HepG2 (cell line): Measurements from ENCODE around the gene ANK3. TPM values are rescaled to one million over a fixed set of nuclear protein-coding genes. Genes with fewer than 3 reads are reported as not detected.
"Not testable (repeated sequence)": the region's sequence is repeated elsewhere in the genome, so short reads cannot be mapped to it uniquely, and the experiment has no call there.

Experiments
- ATAC-seq: fragments of 200-7000 bp; cut with Tn5 transposase; 3 replicates; pipeline ENCODE4 v1.9.1; 2020; ENCODE audit warnings: mild to moderate bottlenecking, moderate library complexity
- BruUV-seq: library from RNA; stranded (reverse); fragments of 400-500 nt; replicated peaks from 2 replicates; lab custom pipeline; 2021; lab: Mats Ljungman, UMichigan
- CTCF ChIA-PET: fragments of 300-600 bp; formaldehyde crosslinking; extraction: SDS; loops from one replicate; lab custom pipeline; 2021; ENCODE audit warnings: low total read pairs, inconsistent platforms, low intra/inter-chr PET ratio; lab: Yijun Ruan, JAX
- POLR2A ChIA-PET: fragments of 350-600 bp; sonication (Branson Sonifier 250); formaldehyde crosslinking; loops from one replicate; lab custom pipeline; 2020; ENCODE audit warnings: antibody characterized with exemption, inconsistent platforms; lab: Yijun Ruan, JAX
- DNase-seq: peaks from one replicate; pipeline ENCODE4 v3.0.0-alpha.2; 2015; ENCODE audit warnings: low spot score
- FAIRE-seq: peaks from 3 replicates; lab custom pipeline; 2011; peaks lifted over from hg19 to GRCh38; lab: Jason Lieb, UNC
- H2AFZ ChIP-seq: one replicate; pipeline ENCODE4 v1.6.1; 2011; ENCODE audit warnings: low read length, inconsistent platforms
- H3K27ac ChIP-seq: fragments of 300-600 bp; 3 replicates; pipeline ENCODE4 v1.8.0; 2011; ENCODE audit warnings: mixed run types, mild to moderate bottlenecking, mixed read lengths, low read length, inconsistent platforms; ENCODE audit not compliant: insufficient read depth; ENCODE audit errors: extremely low read length
- H3K27me3 ChIP-seq, 2 experiments: fragments of 200-600 bp in 1 of 2; 2 replicates in 1 of 2; 3 replicates in 1 of 2; pipeline versions ENCODE4 v1.6.0 to v1.8.0; 2011; ENCODE audit warnings: low read length in 2 of 2, mild to moderate bottlenecking in 2 of 2, moderate library complexity in 2 of 2, inconsistent platforms in 1 of 2; ENCODE audit not compliant: insufficient read depth in 2 of 2, control insufficient read depth in 1 of 2
- H3K36me3 ChIP-seq, 2 experiments: fragments of 200-600 bp in 1 of 2; replicated peaks in 1 of 2; 2 replicates in 1 of 2; 3 replicates in 1 of 2; pipeline versions ENCODE4 v1.5.1 to v1.8.0; 2011; ENCODE audit warnings: low read length in 2 of 2, inconsistent platforms in 1 of 2; ENCODE audit not compliant: insufficient read depth in 2 of 2, control insufficient read depth in 1 of 2
- H3K4me1 ChIP-seq: 2 replicates; pipeline ENCODE4 v1.5.1; 2012; ENCODE audit warnings: low read length, inconsistent platforms; ENCODE audit not compliant: insufficient read depth
- H3K4me2 ChIP-seq: 2 replicates; pipeline ENCODE4 v1.6.0; 2011; ENCODE audit warnings: low read depth, low read length, inconsistent platforms
- H3K4me3 ChIP-seq, 3 experiments: fragments of 200-600 bp in 1 of 3; sonication (generic), shearing (Covaris generic) in 1 of 3; replicated peaks in 1 of 3; 2 replicates each; pipeline ENCODE4 v1.5.1; 2011 to 2016; ENCODE audit warnings: low read length in 3 of 3, inconsistent platforms in 2 of 3, low read depth in 2 of 3, mild to moderate bottlenecking in 2 of 3, control low read depth in 1 of 3, mixed read lengths in 1 of 3; ENCODE audit not compliant: insufficient read depth in 1 of 3
- H3K79me2 ChIP-seq: one replicate; pipeline ENCODE4 v1.6.1; 2011; ENCODE audit warnings: low read length, inconsistent platforms; ENCODE audit not compliant: insufficient read depth
- H3K9ac ChIP-seq: 2 replicates; pipeline ENCODE4 v1.6.0; 2011; ENCODE audit warnings: mild to moderate bottlenecking, low read depth, low read length, inconsistent platforms; ENCODE audit not compliant: insufficient read depth
- H3K9me3 ChIP-seq: 2 replicates; pipeline ENCODE4 v1.5.1; 2012; ENCODE audit warnings: mild to moderate bottlenecking, low read length
- H4K20me1 ChIP-seq: 2 replicates; pipeline ENCODE4 v1.6.0; 2011; ENCODE audit warnings: inconsistent platforms, mild to moderate bottlenecking, low read length, moderate library complexity; ENCODE audit not compliant: insufficient read depth
- ATAD3A ChIP-seq: sonication (generic); formaldehyde crosslinking; IDR thresholded peaks from 2 replicates; pipeline ENCODE4 v1.4.0; 2020; ENCODE audit warnings: missing genetic modification reagents
- CEBPB ChIP-seq: IDR thresholded peaks from 2 replicates; pipeline ENCODE4 v1.6.1; 2011; ENCODE audit warnings: low read depth, low read length, improper control_type of control experiment, borderline replicate concordance
- FUBP1 ChIP-seq: sonication (generic); formaldehyde crosslinking; IDR thresholded peaks from 2 replicates; pipeline ENCODE4 v1.5.1; 2020; ENCODE audit warnings: missing genetic modification reagents, mild to moderate bottlenecking, borderline replicate concordance
- GPN1 ChIP-seq: sonication (generic); formaldehyde crosslinking; IDR thresholded peaks from 2 replicates; pipeline ENCODE4 v1.5.1; 2020; ENCODE audit warnings: missing genetic modification reagents, borderline replicate concordance
- HOXA7 ChIP-seq: sonication (generic); formaldehyde crosslinking; IDR thresholded peaks from 2 replicates; pipeline ENCODE4 v1.8.1; 2022; ENCODE audit warnings: mild to moderate bottlenecking, missing genetic modification reagents, moderate library complexity
- IKZF4 ChIP-seq: sonication (generic); formaldehyde crosslinking; IDR thresholded peaks from 2 replicates; pipeline ENCODE4 v1.5.1; 2020; ENCODE audit warnings: borderline replicate concordance, mild to moderate bottlenecking, low read depth, missing genetic modification reagents; ENCODE audit errors: not compliant biosample characterization
- SETDB1 ChIP-seq: sonication (generic); formaldehyde crosslinking; IDR thresholded peaks from 2 replicates; pipeline ENCODE4 v1.5.1; 2020; ENCODE audit warnings: missing genetic modification reagents, mild to moderate bottlenecking, borderline replicate concordance
- ZFY ChIP-seq: sonication (generic); formaldehyde crosslinking; IDR thresholded peaks from 2 replicates; pipeline ENCODE4 v1.4.0; 2020; ENCODE audit warnings: missing genetic modification reagents
- ZNF788 ChIP-seq: sonication (generic); formaldehyde crosslinking; IDR thresholded peaks from 2 replicates; pipeline ENCODE4 v1.5.0; 2020; ENCODE audit warnings: mild to moderate bottlenecking, missing genetic modification reagents, borderline replicate concordance
- WGBS: methylation state at CpG from one replicate; pipeline ENCODE4 v1.1.6; 2017; ENCODE audit warnings: low lambda C conversion rate; 5-methylcytosine and 5-hydroxymethylcytosine counted together
- in situ Hi-C: cut with HindIII; loops from 2 replicates; pipeline ENCODE4 v1.10.0; 2017; ENCODE audit warnings: low pct_unique_long_range_greater_than_20kb; ENCODE audit not compliant: extremely low pct_ligation_motif_present
- intact Hi-C: fragments of 100-400 bp; cut with micrococcal nuclease; formaldehyde crosslinking; loops from one replicate; pipeline ENCODE4 v1.10.0; 2022; ENCODE audit not compliant: unreplicated experiment
- polyA plus RNA-seq, 8 experiments: library from polyadenylated mRNA; depleted of rRNA in 3 of 8; stranded (reverse) in 7 of 8; unstranded in 1 of 8; fragments of >200 nt; fragmentation: Illumina TruSeq in 4 of 8; extraction: Trizol in 4 of 8; gene quantifications; 2 replicates each; pipeline versions ENCODE4 v1.2.1 to v1.2.3, GENCODE V29; 2011 to 2016; ENCODE audit warnings: low read depth in 4 of 8, missing spikeins in 1 of 8, mixed read lengths in 1 of 8; ENCODE audit not compliant: insufficient read depth in 1 of 8
- total RNA-seq, 5 experiments: library from RNA; depleted of rRNA; stranded (reverse); fragments of >200 nt; fragmentation: Illumina TruSeq; extraction: Trizol; gene quantifications; 2 replicates each; pipeline ENCODE4 v1.2.3, GENCODE V29; 2016; ENCODE audit warnings: low read depth in 1 of 5

ANK3 gene
- total and polyA plus RNA-seq, 2 of the 13 experiments (the other 11 are each of a cell fraction or from before 2014, with no cell fraction given) = not detected

GRCh38 chr10:60293581-60294175 is 96.0 kb downstream of the ANK3 start (continued):
- TF ChIP-seq CEBPB = no peak
- TF ChIP-seq SETDB1 (CRISPR knock-in tag) = no peak
- TF ChIP-seq HOXA7 (CRISPR knock-in tag) = no peak
- no peak for TF ChIP-seq ATAD3A (CRISPR knock-in tag)
- TF ChIP-seq GPN1 (CRISPR knock-in tag) = no peak
- no peak for TF ChIP-seq IKZF4
- TF ChIP-seq ZNF788 (CRISPR knock-in tag) = no peak

- no TSS peak for BruUV-seq
- Histone ChIP-seq H3K36me3 (no peaks in the 10 kb centered on the region), H3K4me2 (no peak overlapping the region), H3K27ac (no peak overlapping the region), H4K20me1 (no peaks in the 10 kb centered on the region), H3K9ac (no peak overlapping the region), H3K9me3 (no peaks in the 10 kb centered on the region), H3K27me3 (no peaks in the 10 kb centered on the region), H3K79me2 (no peaks in the 10 kb centered on the region), H3K4me1 (no peaks in the 10 kb centered on the region), H3K4me3 (no peak overlapping the region), H2AFZ (no peak overlapping the region)
- 48% methylated on average over 8 of the region's 8 CpGs for WGBS
- intact Hi-C loops (no loop called here), in situ Hi-C loops (no loop called here)
- no peak for FAIRE-seq
- ChIA-PET POLR2A (no interaction called here), CTCF (no interaction called here)
- DNase-seq = no peak
- no peak for ATAC-seq
- no peak for TF ChIP-seq ZFY (CRISPR knock-in tag)
- TF ChIP-seq FUBP1 = no peak
Measured at GRCh38 chr10:60292998-60293397, 96.7 kb downstream of the ANK3 start.

- POLR2A ChIA-PET, H3K4me1 ChIP-seq, H2AFZ ChIP-seq, H3K4me2 ChIP-seq, H3K79me2 ChIP-seq, H3K36me3 ChIP-seq, H3K27me3 ChIP-seq, H3K27ac ChIP-seq, in situ Hi-C loops, H3K9ac ChIP-seq, H4K20me1 ChIP-seq, FAIRE-seq, intact Hi-C loops, CTCF ChIA-PET, H3K9me3 ChIP-seq, DNase-seq, ATAC-seq, H3K4me3 ChIP-seq, BruUV-seq: not testable (repeated sequence)
- under 1% methylated on average over 6 of the region's 6 CpGs for WGBS
Measured at GRCh38 chr10:60292536-60292935, 97.1 kb downstream of the ANK3 start.
